Ectodermal cell (in vitro differentiated cells): ENCODE measurements around the gene ATRN.

Source experiments
- H3K27ac ChIP-seq: 2 replicates; pipeline ENCODE4 v1.7.0; 2013; ENCODE audit warnings: mild to moderate bottlenecking, low read depth, low read length; ENCODE audit not compliant: insufficient read depth, poor library complexity, severe bottlenecking
- H3K27me3 ChIP-seq: 2 replicates; pipeline ENCODE4 v1.7.0; 2013; ENCODE audit warnings: mild to moderate bottlenecking, low read length; ENCODE audit not compliant: insufficient read depth, control insufficient read depth, poor library complexity, severe bottlenecking
- H3K36me3 ChIP-seq: one replicate; pipeline ENCODE4 v1.7.0; 2013; ENCODE audit warnings: low read length; ENCODE audit not compliant: control insufficient read depth, insufficient read depth
- H3K4me1 ChIP-seq: one replicate; pipeline ENCODE4 v1.7.0; 2013; ENCODE audit warnings: low read length; ENCODE audit not compliant: control insufficient read depth, insufficient read depth
- H3K4me3 ChIP-seq: 2 replicates; pipeline ENCODE4 v1.7.0; 2013; ENCODE audit warnings: low read depth, low read length, control low read depth; ENCODE audit not compliant: insufficient read depth
- H3K9me3 ChIP-seq: 2 replicates; pipeline ENCODE4 v1.7.0; 2013; ENCODE audit warnings: mild to moderate bottlenecking, low read length, moderate library complexity; ENCODE audit not compliant: control insufficient read depth
- WGBS, 2 experiments: methylation state at CpG; one replicate each; pipeline ENCODE4 v1.1.7; 2013; ENCODE audit warnings: missing lambda C conversion rate in 2 of 2; 5-methylcytosine and 5-hydroxymethylcytosine counted together

Gene ATRN

DNA sequence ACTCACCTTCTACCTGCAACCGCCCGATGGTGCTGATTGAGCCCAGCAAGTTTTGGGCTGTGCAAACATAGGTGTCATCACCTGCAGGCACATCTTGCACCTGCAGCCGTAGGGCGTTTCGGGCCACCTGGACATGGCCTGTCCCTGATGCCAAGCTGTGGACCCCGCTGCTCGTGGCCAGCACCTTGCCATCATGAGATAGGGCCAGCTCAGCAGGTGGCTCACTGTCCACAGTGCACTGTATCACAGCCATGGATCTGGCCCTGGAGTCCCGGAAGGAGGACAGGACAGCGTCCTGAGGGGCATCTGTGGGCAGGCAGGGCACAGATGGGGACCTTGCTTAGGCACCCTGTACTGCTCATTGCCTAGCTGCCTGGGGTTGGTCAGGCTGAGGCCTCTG, 221.1 kb downstream of the ATRN start:
- WGBS, 2 experiments, result 94% methylated on average over 9 of the region's 9 CpGs

DNA sequence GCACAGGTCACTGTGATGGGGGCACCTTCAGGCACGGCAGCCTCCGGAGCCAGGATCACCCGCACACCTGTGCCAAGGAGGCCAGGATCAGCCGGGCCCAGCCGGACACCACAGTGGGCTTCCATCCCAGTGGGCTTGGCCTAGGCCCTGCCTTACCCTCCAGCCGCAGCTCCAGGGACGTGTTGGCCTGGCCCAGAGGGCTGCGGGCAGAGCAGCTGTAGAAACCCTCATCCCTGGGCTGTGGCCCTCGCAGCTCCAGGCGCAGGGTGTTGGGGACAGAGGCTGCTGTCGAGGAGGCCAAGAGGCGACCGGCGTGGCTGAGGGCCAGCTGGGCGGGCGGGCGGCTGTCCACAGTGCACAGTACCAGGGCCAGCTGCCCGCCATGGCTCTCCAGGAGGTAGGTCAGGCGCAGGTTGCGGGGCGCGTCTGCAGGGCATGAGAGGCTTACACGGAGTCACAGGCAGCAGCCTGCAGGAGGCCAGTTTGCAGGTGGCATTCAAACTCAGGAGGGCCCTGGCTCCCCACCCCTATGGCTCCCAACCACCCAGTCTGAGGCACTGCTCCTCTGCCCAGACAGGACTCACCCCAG, 222.0 kb downstream of the ATRN start:
- Histone ChIP-seq H3K36me3 (no peaks in the 10 kb centered on the region), H3K4me1 (no peaks in the 10 kb centered on the region), H3K4me3 (no peak overlapping the region), H3K27ac (no peak overlapping the region), H3K27me3 (no peaks in the 10 kb centered on the region), H3K9me3 (no peaks in the 10 kb centered on the region)
- 92% methylated on average over 23 of the region's 23 CpGs for WGBS, 2 experiments

More for the DNA sequence above, 221.1 kb downstream of the ATRN start:
- H3K27ac ChIP-seq, result no peak overlapping the region
- H3K36me3 ChIP-seq, result no peaks in the 10 kb centered on the region
- H3K27me3 ChIP-seq, result no peaks in the 10 kb centered on the region
- no peak overlapping the region for H3K4me3 ChIP-seq
- H3K4me1 ChIP-seq, result no peaks in the 10 kb centered on the region
- no peaks in the 10 kb centered on the region for H3K9me3 ChIP-seq

DNA sequence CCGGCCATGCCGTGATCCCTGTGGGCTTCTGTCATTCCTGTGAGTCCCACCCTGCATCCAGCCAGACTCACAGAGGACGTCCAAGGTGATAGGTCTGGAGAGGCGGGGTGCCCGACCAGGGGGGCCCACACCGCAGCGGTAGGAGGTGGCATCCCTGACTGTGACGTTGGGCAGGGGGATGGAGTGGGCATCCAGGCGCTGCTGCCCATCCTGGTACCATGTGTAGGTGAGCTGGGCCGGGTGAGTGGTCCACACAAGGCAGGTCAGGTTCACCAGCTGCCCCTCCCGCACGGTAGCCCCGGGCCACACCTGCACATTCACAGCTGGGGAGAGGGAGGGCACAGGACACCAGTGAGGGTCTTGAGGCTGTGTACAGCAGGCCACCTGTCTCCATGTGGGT, 222.6 kb downstream of the ATRN start:
- 93% methylated on average over 13 of the region's 13 CpGs for WGBS, 2 experiments
- Histone ChIP-seq H3K9me3 (no peaks in the 10 kb centered on the region), H3K4me1 (no peaks in the 10 kb centered on the region), H3K27me3 (no peaks in the 10 kb centered on the region), H3K36me3 (no peaks in the 10 kb centered on the region), H3K4me3 (no peak overlapping the region), H3K27ac (no peak overlapping the region)

DNA sequence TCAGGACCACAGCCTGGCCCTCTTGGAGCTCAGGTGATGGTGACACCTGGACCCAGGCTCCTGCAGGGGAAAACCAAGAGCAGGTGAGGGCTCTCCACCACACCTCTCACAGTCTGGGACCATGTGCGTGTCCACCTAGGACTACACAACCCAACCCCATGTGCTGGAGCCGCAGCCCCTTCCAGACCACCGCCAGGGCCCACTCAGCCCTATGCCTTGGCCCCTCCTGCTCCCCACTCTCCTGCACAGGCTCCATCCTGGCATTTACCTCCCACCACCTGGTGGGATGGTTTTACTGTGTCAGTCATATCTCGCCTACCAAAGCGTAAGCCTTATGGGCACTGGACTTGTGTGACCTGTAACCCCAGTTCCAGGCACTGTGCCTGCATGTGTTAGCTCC, 224.0 kb downstream of the ATRN start:
- no peak overlapping the region for H3K4me3 ChIP-seq
- H3K27ac ChIP-seq, result no peak overlapping the region
- H3K4me1 ChIP-seq, result no peaks in the 10 kb centered on the region
- WGBS, 2 experiments, result 91 to 95% methylated on average over 5 of the region's 5 CpGs
- no peaks in the 10 kb centered on the region for H3K36me3 ChIP-seq
- no peaks in the 10 kb centered on the region for H3K9me3 ChIP-seq
- H3K27me3 ChIP-seq, result no peaks in the 10 kb centered on the region

DNA sequence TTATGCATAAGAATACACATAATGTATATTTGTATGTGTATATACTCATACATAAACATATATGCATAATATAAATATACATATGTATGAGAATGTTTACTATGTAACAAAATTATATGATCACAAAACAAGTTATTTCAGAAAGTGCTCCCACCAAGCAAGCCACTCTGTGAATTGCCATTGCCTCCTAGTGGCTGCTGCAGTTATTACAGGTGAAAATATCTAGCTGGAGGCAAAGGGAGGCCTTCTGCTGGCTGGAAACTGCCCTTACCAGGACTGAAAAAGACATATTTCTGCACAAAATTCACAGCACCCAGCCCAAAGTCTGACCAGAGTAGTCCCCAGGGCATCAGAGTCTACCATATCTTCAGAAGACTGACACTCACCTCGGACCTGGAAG, 225.4 kb downstream of the ATRN start:
- Histone ChIP-seq H3K4me1 (no peaks in the 10 kb centered on the region), H3K9me3 (no peaks in the 10 kb centered on the region), H3K27ac (no peak overlapping the region), H3K27me3 (no peaks in the 10 kb centered on the region), H3K4me3 (no peak overlapping the region), H3K36me3 (no peaks in the 10 kb centered on the region)
- WGBS, 2 experiments, result 100% methylated on average over 1 of the region's 1 CpG

DNA sequence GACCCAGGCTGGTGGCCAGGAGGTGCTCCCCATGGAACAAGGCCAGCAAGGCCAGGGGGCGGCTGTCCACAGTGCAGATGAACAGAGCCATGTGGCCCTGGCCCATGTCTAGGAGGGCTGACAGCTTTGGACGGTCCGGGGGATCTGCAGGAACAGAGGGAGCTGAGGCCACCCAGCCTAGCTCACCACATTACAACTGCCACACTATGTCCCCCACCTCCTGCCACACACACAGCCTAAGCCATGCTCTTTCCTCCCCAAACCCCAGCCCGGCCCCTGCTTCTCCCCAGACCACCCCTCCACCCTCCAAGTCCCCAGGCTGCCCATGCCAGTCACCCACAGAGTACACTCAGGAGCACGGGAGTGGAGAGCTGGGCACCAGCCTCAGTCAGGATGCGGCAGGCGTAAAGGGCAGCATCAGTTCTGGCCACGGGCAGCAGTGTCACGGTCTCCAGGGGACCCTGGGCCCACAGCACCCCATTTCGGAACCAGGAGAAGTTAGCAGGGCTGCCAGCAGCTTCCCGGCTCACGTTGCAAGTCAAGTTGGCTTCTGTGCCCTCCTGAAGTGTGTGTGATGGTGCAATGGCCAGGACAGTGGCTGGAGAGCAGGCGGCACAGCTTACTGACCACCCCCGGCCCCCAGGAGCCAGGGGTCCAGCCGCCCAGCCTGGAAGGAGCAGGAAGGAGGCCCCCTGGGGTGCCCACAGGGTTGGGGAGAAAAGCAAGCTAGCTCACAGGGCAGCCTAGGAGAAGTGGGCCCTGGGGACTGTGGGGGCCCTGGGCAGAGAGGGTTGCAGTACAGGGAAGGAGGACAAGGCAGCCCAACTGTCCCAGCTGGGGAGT, 226.1 kb downstream of the ATRN start:
- 93% methylated on average over 15 of the region's 15 CpGs for WGBS, 2 experiments
- Histone ChIP-seq H3K36me3 (no peaks in the 10 kb centered on the region), H3K27ac (no peak overlapping the region), H3K4me1 (no peaks in the 10 kb centered on the region), H3K9me3 (no peaks in the 10 kb centered on the region), H3K27me3 (no peaks in the 10 kb centered on the region), H3K4me3 (no peak overlapping the region)

DNA sequence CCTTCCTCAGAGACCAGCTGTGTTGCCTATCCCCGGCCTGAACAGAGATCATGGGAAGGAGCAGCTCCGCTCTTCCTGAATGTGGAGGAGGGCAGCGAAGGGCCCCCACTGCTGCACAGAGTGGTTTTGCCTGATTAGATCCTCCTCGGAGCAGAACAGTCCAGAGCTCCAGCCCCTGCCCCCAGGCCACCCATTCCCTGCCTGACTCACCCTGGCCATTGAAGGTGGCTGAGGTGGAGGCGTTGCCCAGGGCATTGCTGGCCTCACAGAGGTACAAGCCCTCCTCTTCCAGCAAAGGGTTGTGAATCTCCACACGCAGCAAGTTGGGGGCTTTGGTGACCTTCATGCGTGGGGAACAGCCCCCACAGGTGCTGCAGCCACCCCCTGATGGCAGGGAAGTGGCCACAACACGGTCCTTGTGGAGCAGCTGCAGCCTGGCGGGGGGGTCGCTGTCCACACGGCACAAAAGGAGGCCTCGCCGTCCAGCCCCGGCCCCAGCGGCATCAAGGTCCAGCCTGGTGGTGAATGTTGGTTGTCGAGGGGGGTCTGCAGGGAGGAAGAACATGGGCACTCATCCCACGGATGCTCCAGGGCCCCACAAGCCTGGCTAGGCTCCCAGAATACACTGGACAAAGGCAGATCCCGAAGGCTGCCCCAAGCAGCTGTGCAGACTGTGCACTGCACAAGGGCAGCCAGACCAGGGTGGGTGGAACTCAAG, 226.9 kb downstream of the ATRN start:
- Histone ChIP-seq H3K27ac (no peak overlapping the region), H3K4me3 (no peak overlapping the region), H3K27me3 (no peaks in the 10 kb centered on the region), H3K9me3 (no peaks in the 10 kb centered on the region), H3K4me1 (no peaks in the 10 kb centered on the region), H3K36me3 (no peaks in the 10 kb centered on the region)
- 90 to 91% methylated on average over 18 of the region's 18 CpGs for WGBS, 2 experiments

DNA sequence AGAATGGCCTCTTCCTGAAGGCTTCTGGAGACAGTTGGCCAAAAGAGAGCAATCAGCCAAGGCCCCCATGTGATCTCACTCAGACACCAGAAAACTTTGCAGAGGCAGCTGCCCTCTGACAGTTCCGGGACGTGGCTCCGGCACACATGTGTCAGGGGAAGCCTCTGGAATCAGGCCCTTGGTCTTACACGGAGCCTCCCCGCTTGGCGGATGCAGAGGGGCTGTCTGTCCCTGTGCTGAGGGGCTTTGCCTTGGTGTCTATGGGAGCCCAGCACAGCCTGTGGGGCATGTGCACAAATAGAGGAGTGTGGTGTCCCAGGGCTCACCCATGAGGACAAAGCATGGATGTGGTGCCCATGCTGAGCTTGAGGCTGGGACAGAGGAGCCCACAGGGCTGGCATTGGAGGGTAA, 227.8 kb downstream of the ATRN start:
- Histone ChIP-seq H3K9me3 (no peaks in the 10 kb centered on the region), H3K4me1 (no peaks in the 10 kb centered on the region), H3K4me3 (no peak overlapping the region), H3K36me3 (no peaks in the 10 kb centered on the region), H3K27me3 (no peaks in the 10 kb centered on the region), H3K27ac (no peak overlapping the region)
- WGBS, 2 experiments, result 94% methylated on average over 6 of the region's 6 CpGs

DNA sequence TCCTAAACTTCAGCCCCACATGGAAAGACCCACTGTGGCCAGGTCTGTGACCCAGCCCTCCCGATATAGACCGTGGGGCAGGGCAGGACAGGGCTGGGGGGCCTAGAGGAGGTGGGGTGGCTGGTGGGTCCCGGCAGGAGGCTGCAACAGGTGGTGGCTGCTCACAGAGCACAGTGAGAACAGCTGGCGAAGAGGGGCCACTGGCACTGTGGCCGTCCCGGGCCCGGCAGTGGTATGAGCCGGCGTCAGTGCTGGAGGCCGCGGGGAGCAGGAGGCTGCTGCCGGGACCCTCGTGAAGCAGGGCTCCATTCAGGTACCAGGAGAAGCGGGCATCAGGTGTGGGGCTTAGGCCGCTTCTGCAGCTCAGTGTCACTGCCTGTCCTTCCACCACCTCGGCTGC, 228.2 kb downstream of the ATRN start:
- H3K9me3 ChIP-seq, result no peaks in the 10 kb centered on the region
- H3K27me3 ChIP-seq, result no peaks in the 10 kb centered on the region
- no peaks in the 10 kb centered on the region for H3K4me1 ChIP-seq
- no peak overlapping the region for H3K27ac ChIP-seq
- H3K4me3 ChIP-seq, result no peak overlapping the region
- 86 to 90% methylated on average over 16 of the region's 16 CpGs for WGBS, 2 experiments
- no peaks in the 10 kb centered on the region for H3K36me3 ChIP-seq
